Upper lobe of left lung (tissue), 4 donors: ENCODE data around the gene TNFSF10.

Experiments
- CTCF ChIP-seq, 6 experiments: fragments of 450-650 bp in 4 of 6; fragments of 200-600 bp in 2 of 6; sonication (generic) in 2 of 6; IDR thresholded peaks; one replicate each; pipeline ENCODE4 v1.5.1; 2016 to 2019; ENCODE audit warnings: antibody characterized with exemption in 6 of 6
- POLR2A ChIP-seq, 4 donors: fragments of 450-650 bp; IDR thresholded peaks; one replicate each; pipeline ENCODE4 v1.5.1; 2016 to 2017; ENCODE audit warnings: antibody characterized with exemption in 4 of 4, mild to moderate bottlenecking in 2 of 4
- POLR2AphosphoS5 ChIP-seq, 2 donors: sonication (generic); formaldehyde crosslinking; IDR thresholded peaks; one replicate each; pipeline ENCODE4 v1.5.1; 2017; ENCODE audit warnings: antibody characterized with exemption in 2 of 2

GRCh38 chr3:172527306-172527705 lies 4.1 kb upstream of the TNFSF10 start:
- TF ChIP-seq CTCF (IDR thresholded peaks at IDR 0.05) (no peak), POLR2AphosphoS5 (IDR thresholded peaks at IDR 0.05) (no peak), POLR2A (IDR thresholded peaks at IDR 0.05) (no peak)
